K562 (cell line): Measurements from ENCODE around the gene STX7. TPM values are rescaled to one million over a fixed set of nuclear protein-coding genes. Genes with fewer than 3 reads are reported as not detected.
A peak's percentile ranks its signal among the peaks of the same experiment; 100 is the strongest.

Experiments used
- ATAC-seq: fragments of 200-7000 bp; cut with Tn5 transposase; 3 replicates; pipeline ENCODE4 v1.9.1; 2020; ENCODE audit warnings: moderate library complexity
- BruUV-seq: library from RNA; stranded (reverse); fragments of 400-500 nt; replicated peaks from 2 replicates; lab custom pipeline; 2021; lab: Mats Ljungman, UMichigan
- CTCF ChIA-PET: fragments of 300-600 bp; formaldehyde crosslinking; extraction: SDS; loops from one replicate; lab custom pipeline; 2021; ENCODE audit warnings: low intra/inter-chr PET ratio; lab: Yijun Ruan, JAX
- POLR2A ChIA-PET: fragments of 300-600, 350-650 bp; sonication (Branson Sonifier 250); formaldehyde crosslinking; extraction: SDS; loops from one replicate; lab custom pipeline; 2021; ENCODE audit warnings: antibody characterized with exemption, inconsistent platforms; lab: Yijun Ruan, JAX
- DNase-seq, 4 experiments: peaks; one replicate each; pipeline versions ENCODE4 v3.0.0 to v3.0.0-alpha.2; 2011 to 2018; ENCODE audit warnings: low spot score in 3 of 4, mixed read lengths in 3 of 4; ENCODE audit errors: extremely low read depth in 1 of 4
- FAIRE-seq: peaks from 2 replicates; lab custom pipeline; 2011; peaks lifted over from hg19 to GRCh38; lab: Jason Lieb, UNC
- H2AFZ ChIP-seq: 2 replicates; pipeline ENCODE4 v1.6.0; 2011; ENCODE audit warnings: low read depth, low read length, control low read depth, inconsistent platforms
- H3K27ac ChIP-seq: fragments of 200-600 bp; 3 replicates; pipeline ENCODE4 v1.8.0; 2011; ENCODE audit warnings: low read depth, mild to moderate bottlenecking, control low read depth, inconsistent platforms, low read length, moderate library complexity, mixed read lengths; ENCODE audit errors: extremely low read depth
- H3K27me3 ChIP-seq, 2 experiments: fragments of 300-600 bp in 1 of 2; 2 replicates in 1 of 2; 3 replicates in 1 of 2; pipeline versions ENCODE4 v1.6.0 to v1.8.0; 2011; ENCODE audit warnings: inconsistent platforms in 2 of 2, low read length in 2 of 2, mild to moderate bottlenecking in 1 of 2, mixed read lengths in 1 of 2, moderate library complexity in 1 of 2; ENCODE audit not compliant: control insufficient read depth in 2 of 2, insufficient read depth in 2 of 2
- H3K36me3 ChIP-seq: fragments of 300-600 bp; 3 replicates; pipeline ENCODE4 v1.8.0; 2011; ENCODE audit warnings: mild to moderate bottlenecking, low read length, inconsistent platforms; ENCODE audit not compliant: control insufficient read depth, insufficient read depth
- H3K4me1 ChIP-seq, 2 experiments: fragments of 200-600 bp in 1 of 2; replicated peaks in 1 of 2; 2 replicates in 1 of 2; 3 replicates in 1 of 2; pipeline versions ENCODE4 v1.5.1 to v1.8.0; 2011; ENCODE audit warnings: inconsistent platforms in 2 of 2, low read length in 2 of 2, mild to moderate bottlenecking in 1 of 2, mixed read lengths in 1 of 2, moderate library complexity in 1 of 2; ENCODE audit not compliant: control insufficient read depth in 2 of 2, insufficient read depth in 2 of 2
- H3K4me2 ChIP-seq: 2 replicates; pipeline ENCODE4 v1.6.1; 2011; ENCODE audit warnings: low read length, control low read depth, inconsistent platforms, mixed read lengths; ENCODE audit not compliant: insufficient read depth
- H3K4me3 ChIP-seq: fragments of 200-600 bp; sonication (generic), shearing (Covaris generic); 2 replicates; pipeline ENCODE4 v1.5.1; 2016; ENCODE audit warnings: control low read depth, inconsistent platforms
- H3K79me2 ChIP-seq: fragments of 200-600 bp; 3 replicates; pipeline ENCODE4 v1.8.0; 2011; ENCODE audit warnings: low read length, inconsistent platforms; ENCODE audit not compliant: control insufficient read depth, insufficient read depth
- H3K9ac ChIP-seq, 2 experiments: 2 replicates each; pipeline versions ENCODE4 v1.6.0 to v1.6.1; 2011; ENCODE audit warnings: low read depth in 2 of 2, low read length in 2 of 2, control low read depth in 1 of 2, inconsistent platforms in 1 of 2, mild to moderate bottlenecking in 1 of 2, mixed read lengths in 1 of 2; ENCODE audit not compliant: insufficient read depth in 1 of 2
- H3K9me1 ChIP-seq: one replicate; pipeline ENCODE4 v1.6.0; 2011; ENCODE audit warnings: inconsistent platforms, mild to moderate bottlenecking, low read length, moderate library complexity; ENCODE audit not compliant: control insufficient read depth, insufficient read depth
- H3K9me3 ChIP-seq: replicated peaks from 2 replicates; pipeline ENCODE4 v1.5.1; 2011; ENCODE audit warnings: low read depth, low read length, inconsistent platforms; ENCODE audit not compliant: control insufficient read depth, insufficient read depth
- H4K20me1 ChIP-seq: replicated peaks from 2 replicates; pipeline ENCODE4 v1.6.1; 2011; ENCODE audit warnings: low read length, inconsistent platforms, mixed read lengths; ENCODE audit not compliant: control insufficient read depth, insufficient read depth
- CBX2 ChIP-seq: fragments of 200-600 bp; sonication (generic); IDR thresholded peaks from one replicate; pipeline ENCODE4 v1.6.1; 2012; ENCODE audit warnings: mild to moderate bottlenecking, low read length, inconsistent platforms; ENCODE audit not compliant: insufficient read depth, poor library complexity, severe bottlenecking
- CREM ChIP-seq: IDR thresholded peaks from 2 replicates; pipeline ENCODE4 v1.6.1; 2014; ENCODE audit warnings: antibody characterized with exemption, low read depth
- MEF2D ChIP-seq: conservative IDR thresholded peaks from 2 replicates; pipeline ENCODE4 v1.6.1; 2016; ENCODE audit warnings: low read depth, missing genetic modification characterization, missing compliant biosample characterization
- NR3C1 ChIP-seq: sonication (generic); formaldehyde crosslinking; IDR thresholded peaks from 2 replicates; pipeline ENCODE4 v1.8.1; 2022; ENCODE audit warnings: missing genetic modification reagents
- PYGO2 ChIP-seq: fragments of 450-650 bp; IDR thresholded peaks from 2 replicates; pipeline ENCODE4 v1.6.1; 2016; ENCODE audit warnings: mild to moderate bottlenecking, missing genetic modification characterization, moderate library complexity, missing compliant biosample characterization
- RBM17 ChIP-seq: fragments of 200-400 bp; formaldehyde crosslinking; IDR thresholded peaks from 2 replicates; pipeline ENCODE4 v1.6.1; 2017; ENCODE audit warnings: low read depth, mild to moderate bottlenecking, low read length, borderline replicate concordance
- U2AF2 ChIP-seq: fragments of 200-400 bp; formaldehyde crosslinking; optimal IDR thresholded peaks from 2 replicates; pipeline ENCODE3; 2017; ENCODE audit warnings: low read depth, mild to moderate bottlenecking, low read length
- ZNF507 ChIP-seq: conservative IDR thresholded peaks from 2 replicates; pipeline ENCODE4 v1.6.1; 2017; ENCODE audit warnings: missing genetic modification characterization, missing compliant biosample characterization
- ZNF696 ChIP-seq: fragments of 250-450 bp; sonication (Bioruptor Pico); conservative IDR thresholded peaks from 2 replicates; pipeline ENCODE4 v1.4.0; 2020; ENCODE audit warnings: mild to moderate bottlenecking, moderate library complexity
- WGBS: fragments of 100-300 bp; shearing (Covaris generic); methylation state at CpG from one replicate; pipeline ENCODE4 v1.1.6; 2016; ENCODE audit warnings: low coverage, mixed read lengths; ENCODE audit not compliant: insufficient coverage; ENCODE audit errors: missing lambda C conversion rate; 5-methylcytosine and 5-hydroxymethylcytosine counted together
- in situ Hi-C: fragments of 300-500 bp; cut with MboI; formaldehyde crosslinking; loops from 4 replicates; pipeline ENCODE4 v1.15.0; 2018; ENCODE audit warnings: inconsistent platforms, mixed read lengths
- intact Hi-C: fragments of 100-400 bp; cut with micrococcal nuclease; formaldehyde crosslinking; loops from 2 replicates; pipeline ENCODE4 v1.14.2; 2022
- polyA plus RNA-seq, 8 experiments: library from polyadenylated mRNA; depleted of rRNA in 4 of 8; stranded (reverse) in 5 of 8; unstranded in 3 of 8; fragments of >200 nt; fragmentation: Nextera tagmentation in 2 of 8; fragmentation: Illumina TruSeq in 1 of 8; extraction: Ambion mirVana in 2 of 8; extraction: Trizol in 1 of 8; gene quantifications; 2 replicates each; pipeline versions ENCODE4 v1.2.1 to v1.2.3, GENCODE V29; 2011 to 2014; ENCODE audit warnings: inconsistent platforms in 1 of 8, missing spikeins in 1 of 8
- total RNA-seq, 7 experiments: library from RNA; depleted of rRNA in 6 of 7; stranded (reverse); fragments of >200 nt in 6 of 7; fragmentation: Illumina TruSeq in 2 of 7; extraction: Trizol in 2 of 7; gene quantifications; 2 replicates each; pipeline versions ENCODE4 v1.2.1 to v1.2.3, GENCODE V29; 2011 to 2021; ENCODE audit warnings: low replicate concordance in 1 of 7
- TF ChIP-seq, protein P1 (sequence below): fragments of 450-650 bp; formaldehyde crosslinking; IDR thresholded peaks from 2 replicates; pipeline ENCODE4 v1.4.0; 2020; ENCODE audit warnings: mild to moderate bottlenecking, moderate library complexity
- TF ChIP-seq, protein P2 (sequence below): fragments of 450-650 bp; formaldehyde crosslinking; IDR thresholded peaks from 2 replicates; pipeline ENCODE4 v1.4.0; 2022; ENCODE audit warnings: missing genetic modification characterization

The STX7 gene
- total and polyA plus RNA-seq, 9 of the 15 experiments (the other 6 are each of a cell fraction or from before 2014, with no cell fraction given), result 13.0 to 34.4 (median 25.3) TPM

DNA sequence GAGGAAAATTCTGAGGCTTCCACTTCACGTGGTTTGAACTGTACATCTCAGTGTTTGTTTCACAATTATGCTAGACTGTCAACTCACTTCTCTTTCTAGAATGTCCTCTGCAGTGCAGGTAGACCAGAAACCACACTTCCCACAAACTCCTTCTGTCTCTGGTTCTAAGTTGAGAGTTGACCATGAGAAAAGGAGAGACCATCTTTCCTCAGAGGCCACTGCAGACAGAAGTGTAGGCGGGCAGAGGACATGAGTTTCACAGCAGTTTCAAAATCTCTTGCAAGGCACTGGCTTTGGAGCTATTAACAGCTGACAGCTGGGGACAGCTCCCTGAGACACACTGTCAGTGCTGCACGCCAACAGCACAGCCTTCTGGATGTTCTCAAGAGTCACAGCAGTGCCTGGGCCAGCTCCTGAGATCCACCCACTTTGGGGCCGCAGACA, 56.2 kb downstream of the STX7 start:
- no TSS peak for BruUV-seq
- H2AFZ ChIP-seq, result no peak overlapping the region
- no peaks in the 10 kb centered on the region for H3K79me2 ChIP-seq
- no peaks in the 10 kb centered on the region for H3K9me1 ChIP-seq
- no peak overlapping the region for H3K4me3 ChIP-seq
- FAIRE-seq (peak; percentile 15), DNase-seq (no peak), ATAC-seq (peak; percentile 54; the same call in 2 of the 3 replicates)
- no peak overlapping the region for H3K27ac ChIP-seq
- no peaks in the 10 kb centered on the region for H4K20me1 ChIP-seq
- no peaks in the 10 kb centered on the region for H3K4me1 ChIP-seq
- H3K36me3 ChIP-seq, result peaks cover 24% of the 10 kb centered on the region; the same call in 2 of the 3 replicates
- H3K27me3 ChIP-seq, result no peaks in the 10 kb centered on the region
- in situ Hi-C loops (no loop called here), intact Hi-C loops (no loop called here)
- no peak overlapping the region for H3K4me2 ChIP-seq
- H3K9ac ChIP-seq, result no peak overlapping the region
- ChIA-PET CTCF (no interaction called here), POLR2A (interaction anchor here (0.8 kb wide), 1 partner anchor 27 kb away, joined by 3 read pairs; no protein-coding TSS in a partner anchor)
- WGBS, result 87% methylated on average over 4 of the region's 4 CpGs
- H3K9me3 ChIP-seq, result no peaks in the 10 kb centered on the region
- TF ChIP-seq CREM, result no peak

DNA sequence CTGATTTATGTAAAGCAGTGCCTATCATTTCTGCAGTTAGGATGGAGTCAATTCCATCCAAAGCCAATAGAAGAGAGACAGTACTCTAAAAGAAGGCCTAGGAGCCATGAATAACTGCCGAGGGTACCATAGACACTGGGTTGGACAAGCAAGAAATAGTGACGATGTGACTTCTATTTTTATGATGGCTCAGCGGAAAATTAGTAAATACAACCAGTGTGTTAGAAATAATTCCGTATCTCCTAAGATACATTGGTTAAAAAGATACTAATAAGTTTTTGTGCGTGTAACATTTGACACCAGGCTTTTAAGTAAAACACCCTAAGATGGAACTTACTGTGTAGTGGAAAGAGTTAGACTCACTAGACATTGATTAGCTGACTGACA, 66.1 kb downstream of the STX7 start:
- Histone ChIP-seq H3K36me3 (no peaks in the 10 kb centered on the region), H3K4me1 (no peaks in the 10 kb centered on the region)
- POLR2A ChIA-PET, result no interaction called here
- TF ChIP-seq, protein P1, sequence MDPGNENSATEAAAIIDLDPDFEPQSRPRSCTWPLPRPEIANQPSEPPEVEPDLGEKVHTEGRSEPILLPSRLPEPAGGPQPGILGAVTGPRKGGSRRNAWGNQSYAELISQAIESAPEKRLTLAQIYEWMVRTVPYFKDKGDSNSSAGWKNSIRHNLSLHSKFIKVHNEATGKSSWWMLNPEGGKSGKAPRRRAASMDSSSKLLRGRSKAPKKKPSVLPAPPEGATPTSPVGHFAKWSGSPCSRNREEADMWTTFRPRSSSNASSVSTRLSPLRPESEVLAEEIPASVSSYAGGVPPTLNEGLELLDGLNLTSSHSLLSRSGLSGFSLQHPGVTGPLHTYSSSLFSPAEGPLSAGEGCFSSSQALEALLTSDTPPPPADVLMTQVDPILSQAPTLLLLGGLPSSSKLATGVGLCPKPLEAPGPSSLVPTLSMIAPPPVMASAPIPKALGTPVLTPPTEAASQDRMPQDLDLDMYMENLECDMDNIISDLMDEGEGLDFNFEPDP (CRISPR knock-in tag), result no peak
- TF ChIP-seq RBM17, result no peak
- no peak for TF ChIP-seq ZNF507 (tag)
- TF ChIP-seq CBX2, result no peak
- TF ChIP-seq NR3C1 (CRISPR knock-in tag), result no peak
- no peak for TF ChIP-seq ZNF696 (CRISPR knock-in tag)
- TF ChIP-seq, protein P2, sequence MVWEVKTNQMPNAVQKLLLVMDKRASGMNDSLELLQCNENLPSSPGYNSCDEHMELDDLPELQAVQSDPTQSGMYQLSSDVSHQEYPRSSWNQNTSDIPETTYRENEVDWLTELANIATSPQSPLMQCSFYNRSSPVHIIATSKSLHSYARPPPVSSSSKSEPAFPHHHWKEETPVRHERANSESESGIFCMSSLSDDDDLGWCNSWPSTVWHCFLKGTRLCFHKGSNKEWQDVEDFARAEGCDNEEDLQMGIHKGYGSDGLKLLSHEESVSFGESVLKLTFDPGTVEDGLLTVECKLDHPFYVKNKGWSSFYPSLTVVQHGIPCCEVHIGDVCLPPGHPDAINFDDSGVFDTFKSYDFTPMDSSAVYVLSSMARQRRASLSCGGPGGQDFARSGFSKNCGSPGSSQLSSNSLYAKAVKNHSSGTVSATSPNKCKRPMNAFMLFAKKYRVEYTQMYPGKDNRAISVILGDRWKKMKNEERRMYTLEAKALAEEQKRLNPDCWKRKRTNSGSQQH, result no peak
- no peak for TF ChIP-seq MEF2D (tag)
- TF ChIP-seq U2AF2, result no peak
- TF ChIP-seq PYGO2 (tag), result no peak

More for the DNA sequence above, 66.1 kb downstream of the STX7 start:
- DNase-seq, result no peak
- no peak overlapping the region for H2AFZ ChIP-seq
- WGBS, result 57% methylated on average over 5 of the region's 5 CpGs
- no peaks in the 10 kb centered on the region for H3K79me2 ChIP-seq
- no TSS peak for BruUV-seq
- H3K9ac ChIP-seq, result no peak overlapping the region
- no peak overlapping the region for H3K4me2 ChIP-seq
- CTCF ChIA-PET, result no interaction called here
- no peak overlapping the region for H3K27ac ChIP-seq
- H3K9me3 ChIP-seq, result no peaks in the 10 kb centered on the region
- H3K27me3 ChIP-seq, result no peaks in the 10 kb centered on the region
- FAIRE-seq, result no peak
- ATAC-seq, result no peak
- no peaks in the 10 kb centered on the region for H3K9me1 ChIP-seq
- H4K20me1 ChIP-seq, result no peaks in the 10 kb centered on the region
- intact Hi-C loops (no loop called here), in situ Hi-C loops (no loop called here)
- no peak overlapping the region for H3K4me3 ChIP-seq
